Trophoblast cell (in vitro differentiated cells and primary cell): ENCODE measurements around the gene NBPF6.
"Not testable (repeated sequence)": the region's sequence is repeated elsewhere in the genome, so short reads cannot be mapped to it uniquely, and the experiment has no call there.

Experiments
- DNase-seq, 2 donors: peaks; one replicate each; pipeline ENCODE4 v3.0.0-alpha.2; 2016
- H2AFZ ChIP-seq: 2 replicates; pipeline ENCODE4 v1.6.1; 2013; ENCODE audit warnings: low read length, moderate library complexity, mild to moderate bottlenecking; ENCODE audit not compliant: insufficient read depth, poor library complexity
- H2AK5ac ChIP-seq: 2 replicates; pipeline ENCODE4 v1.6.1; 2013; ENCODE audit warnings: mild to moderate bottlenecking, low read length
- H2BK120ac ChIP-seq: 2 replicates; pipeline ENCODE4 v1.6.1; 2013; ENCODE audit warnings: low read length, mild to moderate bottlenecking, moderate library complexity; ENCODE audit not compliant: insufficient read depth, poor library complexity
- H2BK12ac ChIP-seq: 2 replicates; pipeline ENCODE4 v1.6.1; 2013; ENCODE audit warnings: mild to moderate bottlenecking, low read length, moderate library complexity
- H2BK5ac ChIP-seq: 2 replicates; pipeline ENCODE4 v1.6.1; 2013; ENCODE audit warnings: low read length, low read depth, moderate library complexity, mild to moderate bottlenecking; ENCODE audit not compliant: poor library complexity
- H3K14ac ChIP-seq: 2 replicates; pipeline ENCODE4 v1.6.1; 2013; ENCODE audit warnings: mild to moderate bottlenecking, low read length
- H3K18ac ChIP-seq: 2 replicates; pipeline ENCODE4 v1.6.1; 2013; ENCODE audit warnings: mild to moderate bottlenecking, low read length
- H3K23ac ChIP-seq: 2 replicates; pipeline ENCODE4 v1.6.1; 2013; ENCODE audit warnings: low read length
- H3K27ac ChIP-seq: 2 replicates; pipeline ENCODE4 v1.5.1; 2013; ENCODE audit warnings: low read depth, mild to moderate bottlenecking, inconsistent platforms, low read length, moderate library complexity
- H3K27me3 ChIP-seq: 2 replicates; pipeline ENCODE4 v1.6.1; 2013; ENCODE audit warnings: inconsistent platforms, mild to moderate bottlenecking, low read length, moderate library complexity; ENCODE audit not compliant: insufficient read depth
- H3K36me3 ChIP-seq, 2 experiments: 1 replicate in 1 of 2; 2 replicates in 1 of 2; pipeline ENCODE4 v1.6.1; 2013; ENCODE audit warnings: low read length in 2 of 2, mild to moderate bottlenecking in 2 of 2, moderate library complexity in 1 of 2; ENCODE audit not compliant: insufficient read depth in 2 of 2, control insufficient read depth in 1 of 2
- H3K4ac ChIP-seq: 2 replicates; pipeline ENCODE4 v1.6.1; 2013; ENCODE audit warnings: low read depth, mild to moderate bottlenecking, low read length, moderate library complexity
- H3K4me1 ChIP-seq, 2 experiments: 1 replicate in 1 of 2; 2 replicates in 1 of 2; pipeline ENCODE4 v1.6.1; 2013; ENCODE audit warnings: low read length in 2 of 2, mild to moderate bottlenecking in 2 of 2, moderate library complexity in 1 of 2; ENCODE audit not compliant: insufficient read depth in 2 of 2, control insufficient read depth in 1 of 2
- H3K4me2 ChIP-seq: 2 replicates; pipeline ENCODE4 v1.6.1; 2013; ENCODE audit warnings: inconsistent platforms, mild to moderate bottlenecking, low read length, moderate library complexity
- H3K4me3 ChIP-seq: 2 replicates; pipeline ENCODE4 v1.5.1; 2013; ENCODE audit warnings: mild to moderate bottlenecking, low read depth, low read length, inconsistent platforms
- H3K79me1 ChIP-seq: one replicate; pipeline ENCODE4 v1.6.1; 2013; ENCODE audit warnings: low read length
- H3K79me2 ChIP-seq: 2 replicates; pipeline ENCODE4 v1.6.1; 2013; ENCODE audit warnings: low read length, mild to moderate bottlenecking; ENCODE audit not compliant: control insufficient read depth, insufficient read depth, poor library complexity
- H3K9ac ChIP-seq: 2 replicates; pipeline ENCODE4 v1.6.1; 2013; ENCODE audit warnings: mild to moderate bottlenecking, low read length
- H3K9me3 ChIP-seq: 2 replicates; pipeline ENCODE4 v1.6.1; 2013; ENCODE audit warnings: low read depth, mild to moderate bottlenecking, control low read depth, inconsistent platforms, low read length; ENCODE audit not compliant: insufficient read depth
- H4K12ac ChIP-seq: 2 replicates; pipeline ENCODE4 v1.6.1; 2013; ENCODE audit warnings: low read depth, mild to moderate bottlenecking, low read length, moderate library complexity
- H4K8ac ChIP-seq: 2 replicates; pipeline ENCODE4 v1.6.1; 2013; ENCODE audit warnings: low read depth, mild to moderate bottlenecking, low read length, moderate library complexity
- H4K91ac ChIP-seq: one replicate; pipeline ENCODE4 v1.6.1; 2013; ENCODE audit warnings: low read depth, mild to moderate bottlenecking, low read length, moderate library complexity
- WGBS: extraction: QIAGEN DNeasy Blood & Tissue Kit; methylation state at CpG from one replicate; pipeline ENCODE4 v1.1.7; 2013; ENCODE audit warnings: missing lambda C conversion rate; ENCODE audit not compliant: insufficient read length, insufficient coverage; ENCODE audit errors: extremely low coverage; 5-methylcytosine and 5-hydroxymethylcytosine counted together

NBPF6 gene

DNA sequence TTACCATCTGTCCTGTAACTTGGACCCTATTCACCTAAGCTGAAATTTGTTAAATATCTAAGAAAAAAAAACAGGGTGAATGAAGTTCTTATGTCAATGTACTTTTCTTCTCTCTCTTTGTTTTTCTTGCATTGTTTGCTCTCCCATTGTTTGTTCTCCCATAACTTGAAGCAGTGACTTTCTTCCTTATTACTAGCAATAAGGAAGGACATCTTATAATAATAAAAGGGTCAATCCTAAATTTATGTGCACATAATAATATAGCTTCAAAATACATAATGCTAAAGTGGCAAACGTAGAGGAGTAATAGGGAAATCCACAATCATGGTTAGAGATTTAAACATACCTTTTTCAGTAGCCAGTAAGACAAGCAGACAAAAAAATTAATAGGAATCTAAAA lies 23.3 kb upstream of the NBPF6 start:
- not testable (repeated sequence) for H3K27me3 ChIP-seq, H2AK5ac ChIP-seq, H3K9me3 ChIP-seq, H3K9ac ChIP-seq, H3K79me2 ChIP-seq, H3K79me1 ChIP-seq, H3K4me2 ChIP-seq, H3K23ac ChIP-seq, H2BK5ac ChIP-seq, H3K27ac ChIP-seq, H3K4me3 ChIP-seq, H3K36me3 ChIP-seq, H3K4ac ChIP-seq, H4K8ac ChIP-seq, H3K18ac ChIP-seq, H4K12ac ChIP-seq, H2BK120ac ChIP-seq, H3K4me1 ChIP-seq, H3K14ac ChIP-seq, H2BK12ac ChIP-seq, H4K91ac ChIP-seq, H2AFZ ChIP-seq, DNase-seq
- WGBS, result no CpG with 5 or more reads among the region's 1 CpG

DNA sequence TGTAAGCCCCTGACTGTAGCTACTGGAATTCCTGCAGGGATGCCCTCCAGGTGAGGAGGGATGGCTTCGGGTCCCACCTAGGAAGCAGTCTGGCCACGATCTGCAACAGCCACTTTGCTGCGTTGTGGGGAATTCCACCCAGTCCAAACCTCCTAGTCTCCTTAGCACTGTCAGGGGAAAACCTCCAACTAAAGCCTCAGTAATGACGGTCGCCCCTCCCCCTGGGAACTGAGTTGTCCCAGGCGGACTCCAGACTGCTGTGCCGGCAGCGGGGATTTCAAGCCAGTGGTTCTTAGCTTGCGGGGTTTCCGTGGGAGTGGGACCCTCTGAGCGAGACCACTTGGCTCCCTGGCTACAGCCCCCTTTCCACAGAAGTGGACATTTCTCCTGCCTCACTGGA lies 18.1 kb upstream of the NBPF6 start:
- not testable (repeated sequence) for H3K79me1 ChIP-seq, H3K79me2 ChIP-seq, H3K9me3 ChIP-seq, H3K18ac ChIP-seq, H2BK5ac ChIP-seq, H4K91ac ChIP-seq, H2BK120ac ChIP-seq, H3K36me3 ChIP-seq, H4K12ac ChIP-seq, H3K23ac ChIP-seq, H3K4me1 ChIP-seq, H3K4me2 ChIP-seq, H2BK12ac ChIP-seq, H3K27ac ChIP-seq, H2AFZ ChIP-seq, H3K4ac ChIP-seq, H3K27me3 ChIP-seq, DNase-seq, H3K9ac ChIP-seq, H2AK5ac ChIP-seq, H3K14ac ChIP-seq, H4K8ac ChIP-seq, H3K4me3 ChIP-seq
- WGBS, result no CpG with 5 or more reads among the region's 11 CpGs

DNA sequence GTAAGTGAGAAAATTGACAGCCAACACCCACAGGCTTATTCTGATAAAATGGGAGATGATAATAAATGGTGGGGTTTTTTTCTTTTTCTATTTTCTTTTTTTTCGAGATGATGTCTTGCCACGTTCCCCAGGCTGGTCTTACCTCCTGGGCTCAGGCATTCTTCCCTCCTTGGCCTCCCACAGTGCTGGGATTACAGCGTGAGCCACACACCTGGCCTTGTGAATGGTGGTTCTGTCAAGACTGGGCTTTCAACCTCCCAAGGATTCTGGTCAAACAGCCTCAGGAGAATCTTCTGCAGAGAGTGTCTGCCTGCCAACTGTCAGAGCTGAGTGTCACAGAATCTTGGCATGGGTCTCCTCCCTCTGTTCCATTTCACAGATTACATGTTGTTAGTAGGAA lies 16.7 kb upstream of the NBPF6 start:
- not testable (repeated sequence) for H3K9ac ChIP-seq
- no CpG with 5 or more reads among the region's 3 CpGs for WGBS

DNA sequence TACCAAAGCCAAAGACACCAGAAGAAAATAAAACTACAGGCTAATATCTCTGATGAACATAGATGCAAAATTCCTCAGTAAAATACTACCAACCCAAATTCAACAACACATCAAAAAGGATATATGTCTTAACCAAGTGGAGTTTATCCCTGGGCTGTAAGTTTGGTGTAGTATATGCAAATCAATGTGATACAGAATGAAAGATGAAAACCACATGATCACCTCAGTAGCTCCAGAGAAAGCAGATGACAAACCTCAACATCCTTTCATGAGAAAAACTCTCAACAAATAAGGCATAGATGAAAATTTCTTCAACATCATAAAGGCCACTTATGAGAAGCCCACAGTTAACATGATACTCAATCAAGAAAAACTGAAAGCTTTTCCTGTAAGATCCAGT lies 11.6 kb upstream of the NBPF6 start:
- H3K9me3 ChIP-seq, H3K4me1 ChIP-seq, H3K79me1 ChIP-seq, DNase-seq, H4K12ac ChIP-seq, H2BK12ac ChIP-seq, H3K23ac ChIP-seq, H3K4ac ChIP-seq, H3K27ac ChIP-seq, H2AFZ ChIP-seq, H2AK5ac ChIP-seq, H2BK5ac ChIP-seq, H3K14ac ChIP-seq, H3K18ac ChIP-seq, H2BK120ac ChIP-seq, H3K27me3 ChIP-seq, H3K4me3 ChIP-seq, H3K79me2 ChIP-seq, H4K8ac ChIP-seq, H4K91ac ChIP-seq, H3K4me2 ChIP-seq, H3K36me3 ChIP-seq, H3K9ac ChIP-seq: not testable (repeated sequence)

More for the DNA sequence above, 16.7 kb upstream of the NBPF6 start:
- H2BK5ac ChIP-seq, H2BK120ac ChIP-seq, H2AK5ac ChIP-seq, H3K36me3 ChIP-seq, H2BK12ac ChIP-seq, H3K4ac ChIP-seq, H3K79me2 ChIP-seq, H3K18ac ChIP-seq, H3K4me1 ChIP-seq, H4K12ac ChIP-seq, H4K8ac ChIP-seq, H3K4me2 ChIP-seq, H4K91ac ChIP-seq, H3K27me3 ChIP-seq, H3K9me3 ChIP-seq, H3K23ac ChIP-seq, DNase-seq, H3K4me3 ChIP-seq, H2AFZ ChIP-seq, H3K79me1 ChIP-seq, H3K27ac ChIP-seq, H3K14ac ChIP-seq: not testable (repeated sequence)

DNA sequence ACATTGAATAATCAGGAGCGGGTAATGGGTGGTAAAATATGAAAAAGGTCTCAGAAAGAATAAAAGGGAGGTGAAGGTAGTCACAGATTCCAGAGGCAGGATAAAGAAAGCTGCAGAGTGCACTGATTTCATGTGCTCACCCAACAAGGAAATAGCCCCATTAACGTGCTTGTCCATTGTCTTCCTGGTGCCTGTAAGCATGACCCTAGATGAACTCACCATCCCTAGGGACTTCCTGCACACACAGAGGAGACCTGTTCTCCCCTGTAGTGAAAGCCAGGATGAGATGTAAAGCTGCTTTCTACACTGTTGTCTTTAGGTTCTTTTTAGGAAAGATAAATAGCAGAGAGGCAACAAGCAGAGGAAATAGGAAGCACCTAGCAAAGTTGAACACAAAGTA lies 4.4 kb downstream of the NBPF6 start:
- not testable (repeated sequence) for H3K27ac ChIP-seq, H3K4me1 ChIP-seq, H3K14ac ChIP-seq, H3K4me3 ChIP-seq, H4K91ac ChIP-seq, H4K12ac ChIP-seq, H3K9ac ChIP-seq, H2BK120ac ChIP-seq, H3K4me2 ChIP-seq, H3K27me3 ChIP-seq, H3K9me3 ChIP-seq, H3K79me1 ChIP-seq, H2AK5ac ChIP-seq, H3K4ac ChIP-seq, H3K79me2 ChIP-seq, H2BK12ac ChIP-seq, DNase-seq, H2AFZ ChIP-seq, H3K23ac ChIP-seq, H3K36me3 ChIP-seq, H2BK5ac ChIP-seq, H4K8ac ChIP-seq, H3K18ac ChIP-seq
- WGBS, result no CpG with 5 or more reads among the region's 2 CpGs
